HCT116 (cell line): ENCODE data around the gene CCDC28B. TPM values are rescaled to one million over a fixed set of nuclear protein-coding genes. Genes with fewer than 3 reads are reported as not detected.

Source experiments
- ATAC-seq: fragments of 200-7000 bp; cut with Tn5 transposase; 2 replicates; pipeline ENCODE4 v1.9.1; 2020; ENCODE audit warnings: mild to moderate bottlenecking, moderate library complexity
- BruUV-seq: library from RNA; stranded (reverse); fragments of 400-500 nt; replicated peaks from 2 replicates; lab custom pipeline; 2021; lab: Mats Ljungman, UMichigan
- CTCF ChIA-PET: fragments of 300-600 bp; sonication (Branson Sonifier 250); formaldehyde crosslinking; loops from one replicate; lab custom pipeline; 2021; ENCODE audit warnings: antibody characterized with exemption; lab: Charles Lee
- POLR2A ChIA-PET: fragments of 300-600, 350-600 bp; sonication (Branson Sonifier 250); formaldehyde crosslinking; loops from one replicate; lab custom pipeline; 2021; ENCODE audit warnings: antibody characterized with exemption; lab: Charles Lee
- RAD21 ChIA-PET, 2 experiments: fragments of 300-600 bp; sonication (Branson Sonifier 250); formaldehyde crosslinking; loops; one replicate each; lab custom pipeline; 2023; ENCODE audit warnings: low total read pairs in 2 of 2; ENCODE audit not compliant: uncharacterized antibody in 2 of 2, unreplicated experiment in 2 of 2, low non-redundant PET in 1 of 2; lab: Charles Lee
- DNase-seq: peaks from one replicate; pipeline ENCODE4 v3.0.0-alpha.2; 2010; ENCODE audit warnings: low read depth, low spot score
- H2AFZ ChIP-seq: fragments of 200-600 bp; shearing (Covaris generic), sonication (generic); 2 replicates; pipeline ENCODE4 v1.6.1; 2017; ENCODE audit warnings: low read depth, mixed run types, mixed read lengths, antibody characterized with exemption, low read length; ENCODE audit not compliant: poor library complexity, severe bottlenecking
- H3K27ac ChIP-seq: 2 replicates; pipeline ENCODE4 v1.5.1; 2012; ENCODE audit warnings: low read depth, low read length
- H3K27me3 ChIP-seq: fragments of 200-600 bp; sonication (generic); 2 replicates; pipeline ENCODE4 v1.6.1; 2016; ENCODE audit warnings: mixed run types, low read length, mixed read lengths; ENCODE audit not compliant: insufficient read depth
- H3K36me3 ChIP-seq, 2 experiments: fragments of 200-500 bp in 1 of 2; fragments of 200-600 bp in 1 of 2; sonication (Bioruptor generic) in 1 of 2; sonication (generic) in 1 of 2; 2 replicates each; pipeline versions ENCODE4 v1.5.1 to v1.6.1; 2014 to 2016; ENCODE audit warnings: low read length in 2 of 2, inconsistent platforms in 1 of 2, mixed read lengths in 1 of 2, mixed run types in 1 of 2; ENCODE audit not compliant: insufficient read depth in 2 of 2, control insufficient read depth in 1 of 2
- H3K4me1 ChIP-seq, 2 experiments: fragments of 200-600 bp in 1 of 2; sonication (generic) in 1 of 2; 2 replicates each; pipeline versions ENCODE4 v1.5.1 to v1.6.1; 2012 to 2017; ENCODE audit warnings: low read length in 2 of 2, inconsistent platforms in 1 of 2, mild to moderate bottlenecking in 1 of 2, mixed read lengths in 1 of 2, mixed run types in 1 of 2, moderate library complexity in 1 of 2; ENCODE audit not compliant: insufficient read depth in 2 of 2, control insufficient read depth in 1 of 2
- H3K4me2 ChIP-seq: fragments of 200-600 bp; sonication (generic); 2 replicates; pipeline ENCODE4 v1.6.1; 2017; ENCODE audit warnings: mixed run types, low read length, mixed read lengths
- H3K4me3 ChIP-seq, 2 experiments: fragments of 200-600 bp in 1 of 2; sonication (generic) in 1 of 2; replicated peaks in 1 of 2; 2 replicates each; pipeline ENCODE4 v1.5.1; 2011 to 2016; ENCODE audit warnings: low read length in 2 of 2, control low read depth in 1 of 2, low read depth in 1 of 2, mild to moderate bottlenecking in 1 of 2, mixed read lengths in 1 of 2, mixed run types in 1 of 2
- H3K79me2 ChIP-seq: fragments of 200-600 bp; sonication (generic); 2 replicates; pipeline ENCODE4 v1.6.1; 2017; ENCODE audit warnings: mild to moderate bottlenecking, mixed run types, low read length, moderate library complexity, mixed read lengths; ENCODE audit not compliant: insufficient read depth
- H3K9ac ChIP-seq: fragments of 200-600 bp; sonication (generic); 2 replicates; pipeline ENCODE4 v1.6.1; 2016; ENCODE audit warnings: low read length, mixed read lengths
- H3K9me2 ChIP-seq: fragments of 200-600 bp; sonication (generic), shearing (Covaris generic); 2 replicates; pipeline ENCODE4 v1.6.1; 2017; ENCODE audit warnings: mixed run types, mild to moderate bottlenecking, moderate library complexity; ENCODE audit not compliant: insufficient read depth
- H3K9me3 ChIP-seq, 2 experiments: fragments of 200-500 bp in 1 of 2; fragments of 200-600 bp in 1 of 2; sonication (Bioruptor generic) in 1 of 2; sonication (generic) in 1 of 2; 2 replicates each; pipeline ENCODE4 v1.6.1; 2014 to 2017; ENCODE audit warnings: low read length in 2 of 2, mixed read lengths in 2 of 2, inconsistent platforms in 1 of 2, low read depth in 1 of 2, mild to moderate bottlenecking in 1 of 2, mixed run types in 1 of 2, moderate library complexity in 1 of 2; ENCODE audit not compliant: control insufficient read depth in 1 of 2, insufficient read depth in 1 of 2
- H4K20me1 ChIP-seq: fragments of 200-600 bp; sonication (generic), shearing (Covaris generic); 2 replicates; pipeline ENCODE4 v1.6.1; 2017; ENCODE audit warnings: mixed run types, mild to moderate bottlenecking, moderate library complexity; ENCODE audit not compliant: insufficient read depth
- CTCF ChIP-seq, 3 experiments: fragments of 200-600 bp in 1 of 3; sonication (generic) in 1 of 3; IDR thresholded peaks in 2 of 3; conservative IDR thresholded peaks in 1 of 3; 2 replicates each; pipeline ENCODE4 v1.5.1; 2012 to 2017; ENCODE audit warnings: low read depth in 2 of 3, low read length in 2 of 3, antibody characterized with exemption in 1 of 3, borderline replicate concordance in 1 of 3, control low read depth in 1 of 3, mild to moderate bottlenecking in 1 of 3, mixed read lengths in 1 of 3, mixed run types in 1 of 3, moderate library complexity in 1 of 3; ENCODE audit not compliant: insufficient read depth in 1 of 3
- POLR2AphosphoS5 ChIP-seq: IDR thresholded peaks from 2 replicates; pipeline ENCODE4 v1.6.1; 2011; ENCODE audit warnings: mild to moderate bottlenecking, low read depth, low read length, moderate library complexity
- REST ChIP-seq: IDR thresholded peaks from 2 replicates; pipeline ENCODE4 v1.6.1; 2012; ENCODE audit warnings: low read depth
- SIN3A ChIP-seq: IDR thresholded peaks from 2 replicates; pipeline ENCODE4 v1.6.1; 2012; ENCODE audit warnings: low read depth
- intact Hi-C: fragments of 100-400 bp; cut with micrococcal nuclease; formaldehyde crosslinking; loops from 2 replicates; pipeline ENCODE4 v1.10.0; 2022
- total RNA-seq: library from RNA; stranded (reverse); gene quantifications from one replicate; pipeline ENCODE4 v1.2.1, GENCODE V29; 2021; ENCODE audit not compliant: unreplicated experiment

The CCDC28B gene
- total RNA-seq, 1 experiment from 2014 or later, result 5.9 TPM

- ChIA-PET CTCF (interaction anchor here (1.1 kb wide), 1 partner anchor 12 kb away, joined by 3 read pairs; no protein-coding TSS in a partner anchor), POLR2A (no interaction called here), RAD21 (no interaction called here)
- Histone ChIP-seq H3K9me3 (no peaks in the 10 kb centered on the region), H3K79me2 (no peaks in the 10 kb centered on the region), H3K4me2 (no peak overlapping the region), H3K4me3 (no peak overlapping the region), H3K4me1 (peaks cover 5 to 21% of the 10 kb centered on the region in 2 experiments; a peak in 3 of 4 replicates), H3K27me3 (no peaks in the 10 kb centered on the region), H3K36me3 (peaks cover 16 to 38% of the 10 kb centered on the region in 2 experiments), H3K9me2 (no peaks in the 10 kb centered on the region), H2AFZ (no peak overlapping the region), H3K9ac (no peak overlapping the region), H3K27ac (no peak overlapping the region), H4K20me1 (no peaks in the 10 kb centered on the region)
- ATAC-seq, result no peak
- no peak for TF ChIP-seq SIN3A
- no peak for TF ChIP-seq CTCF (IDR thresholded peaks at IDR 0.05 in 2 of 3, conservative IDR thresholded peaks at IDR 0.05 in 1 of 3; ENCODE audit: borderline replicate concordance in 1 of 3, insufficient read depth in 1 of 3, low read depth in 2 of 3, low read length in 2 of 3)
- peak; percentile 35; the same call in 1 of the 2 replicates for TF ChIP-seq POLR2AphosphoS5
- no TSS peak for BruUV-seq
- intact Hi-C loops, result no loop called here
- DNase-seq, result no peak
Measured at GRCh38 chr1:32198237-32199042, 2.0 kb upstream of the CCDC28B start.

- H3K27me3 ChIP-seq, result no peaks in the 10 kb centered on the region
- no peak overlapping the region for H3K4me2 ChIP-seq
- H2AFZ ChIP-seq, result no peak overlapping the region
- H3K9me2 ChIP-seq, result no peaks in the 10 kb centered on the region
- peak; percentile 23; the same call in 1 of the 2 replicates for TF ChIP-seq POLR2AphosphoS5
- TF ChIP-seq REST, result no peak
- no peaks in the 10 kb centered on the region for H4K20me1 ChIP-seq
- no peaks in the 10 kb centered on the region for H3K9me3 ChIP-seq
- ChIA-PET CTCF (no interaction called here), RAD21 (no interaction called here), POLR2A (no interaction called here)
- ATAC-seq (0 out of 2 replicates have a peak, but pooled peaks have one; percentile 10), DNase-seq (no peak)
- intact Hi-C loops, result no loop called here
- H3K9ac ChIP-seq, result no peak overlapping the region
- no peak overlapping the region for H3K27ac ChIP-seq
- H3K4me3 ChIP-seq, result no peak overlapping the region
- peaks cover 5 to 21% of the 10 kb centered on the region in 2 experiments; a peak in 3 of 4 replicates for H3K4me1 ChIP-seq
- H3K36me3 ChIP-seq, result peaks cover 10 to 32% of the 10 kb centered on the region in 2 experiments
- no TSS peak for BruUV-seq
- no peaks in the 10 kb centered on the region for H3K79me2 ChIP-seq
Measured at GRCh38 chr1:32199043-32199716, 1.2 kb upstream of the CCDC28B start.
